ENCODE measurements around the gene CNTLN. TPM values are rescaled to one million over a fixed set of nuclear protein-coding genes. Genes with fewer than 3 reads are reported as not detected.

Gene CNTLN
- total RNA-seq, 1 donor from 2014 or later, result 0.79 TPM

GRCh38 chr9:17462869-17463464 is 328.1 kb downstream of the CNTLN start:
- Histone ChIP-seq H3K36me3 (ENCODE audit: control insufficient read depth, insufficient read depth, low read length) (no peaks in the 10 kb centered on the region), H3K27me3 (ENCODE audit: control insufficient read depth, insufficient read depth, low read length) (no peaks in the 10 kb centered on the region), H3K4me3 (ENCODE audit: low read depth, low read length) (no peak overlapping the region)
- TF ChIP-seq CTCF (IDR thresholded peaks at IDR 0.05; ENCODE audit: insufficient read depth, low read length, severe bottlenecking), result peak; percentile 55
- DNase-seq (ENCODE audit: low read depth), result peak; percentile 52
- FAIRE-seq, result no peak

GRCh38 chr9:17470036-17470813 is 335.4 kb downstream of the CNTLN start:
- Histone ChIP-seq H3K27me3 (ENCODE audit: control insufficient read depth, insufficient read depth, low read length) (no peaks in the 10 kb centered on the region), H3K36me3 (ENCODE audit: control insufficient read depth, insufficient read depth, low read length) (no peaks in the 10 kb centered on the region), H3K4me3 (ENCODE audit: low read depth, low read length) (no peak overlapping the region)
- DNase-seq (ENCODE audit: low read depth) (no peak), FAIRE-seq (no peak)
- TF ChIP-seq CTCF (IDR thresholded peaks at IDR 0.05; ENCODE audit: insufficient read depth, low read length, severe bottlenecking), result no peak

GRCh38 chr9:17472126-17472525 is 337.3 kb downstream of the CNTLN start:
- DNase-seq (ENCODE audit: low read depth) (peak; percentile 12), FAIRE-seq (no peak)
- H3K36me3 ChIP-seq (ENCODE audit: control insufficient read depth, insufficient read depth, low read length), result no peaks in the 10 kb centered on the region
- no peak overlapping the region for H3K4me3 ChIP-seq (ENCODE audit: low read depth, low read length)
- H3K27me3 ChIP-seq (ENCODE audit: control insufficient read depth, insufficient read depth, low read length), result no peaks in the 10 kb centered on the region
- no peak for TF ChIP-seq CTCF (IDR thresholded peaks at IDR 0.05; ENCODE audit: insufficient read depth, low read length, severe bottlenecking)

GRCh38 chr9:17476401-17476800 is 341.6 kb downstream of the CNTLN start:
- TF ChIP-seq CTCF (IDR thresholded peaks at IDR 0.05; ENCODE audit: insufficient read depth, low read length, severe bottlenecking), result no peak
- Histone ChIP-seq H3K4me3 (ENCODE audit: low read depth, low read length) (no peak overlapping the region), H3K36me3 (ENCODE audit: control insufficient read depth, insufficient read depth, low read length) (no peaks in the 10 kb centered on the region), H3K27me3 (ENCODE audit: control insufficient read depth, insufficient read depth, low read length) (no peaks in the 10 kb centered on the region)
- no peak for DNase-seq (ENCODE audit: low read depth)
- no peak for FAIRE-seq

- no peak for DNase-seq (ENCODE audit: low read depth)
Measured at GRCh38 chr9:17477816-17478215, 343.0 kb downstream of the CNTLN start.

More at GRCh38 chr9:17477816-17478215, 343.0 kb downstream of the CNTLN start:
- no peak for FAIRE-seq
- no peak for TF ChIP-seq CTCF (IDR thresholded peaks at IDR 0.05; ENCODE audit: insufficient read depth, low read length, severe bottlenecking)
- H3K27me3 ChIP-seq (ENCODE audit: control insufficient read depth, insufficient read depth, low read length), result no peaks in the 10 kb centered on the region
- H3K36me3 ChIP-seq (ENCODE audit: control insufficient read depth, insufficient read depth, low read length), result no peaks in the 10 kb centered on the region
- H3K4me3 ChIP-seq (ENCODE audit: low read depth, low read length), result no peak overlapping the region

All from bronchial epithelial cell (primary cell).